Stomach (tissue), 9 donors: ENCODE data around the gene RRAGD. TPM values are rescaled to one million over a fixed set of nuclear protein-coding genes. Genes with fewer than 3 reads are reported as not detected.
"Not testable (repeated sequence)": the region's sequence is repeated elsewhere in the genome, so short reads cannot be mapped to it uniquely, and the experiment has no call there.

Experiments used
- DNase-seq, 2 donors: peaks; one replicate each; pipeline versions ENCODE4 v3.0.0 to v3.0.0-alpha.2; 2013 to 2019
- H3K27ac ChIP-seq, 5 donors: fragments of 200-600 bp in 4 of 5; sonication (generic) in 4 of 5; one replicate each; pipeline ENCODE4 v1.5.1; 2013 to 2019; ENCODE audit warnings: mild to moderate bottlenecking in 1 of 5, moderate library complexity in 1 of 5
- H3K27me3 ChIP-seq, 3 donors: fragments of 200-600 bp; sonication (generic); one replicate each; pipeline ENCODE4 v1.5.1; 2017 to 2019; ENCODE audit warnings: mixed run types in 1 of 3
- H3K36me3 ChIP-seq, 4 donors: fragments of 200-600 bp; sonication (generic); 1 replicate in 3 of 4; 2 replicates in 1 of 4; pipeline ENCODE4 v1.5.1; 2016 to 2019
- H3K4me1 ChIP-seq, 4 donors: fragments of 200-600 bp; sonication (generic); one replicate each; pipeline ENCODE4 v1.5.1; 2016 to 2019
- H3K4me3 ChIP-seq, 4 donors: fragments of 200-600 bp; sonication (generic) in 3 of 4; one replicate each; pipeline ENCODE4 v1.5.1; 2016 to 2019; ENCODE audit warnings: mild to moderate bottlenecking in 1 of 4
- H3K9me3 ChIP-seq, 4 donors: fragments of 200-600 bp; sonication (generic); one replicate each; pipeline ENCODE4 v1.5.1; 2016 to 2019
- CTCF ChIP-seq, 7 experiments: fragments of 450-650 bp in 4 of 7; fragments of 200-600 bp in 3 of 7; sonication (generic) in 3 of 7; IDR thresholded peaks; one replicate each; pipeline ENCODE4 v1.5.1; 2016 to 2019; ENCODE audit warnings: antibody characterized with exemption in 7 of 7, control low read depth in 2 of 7, mild to moderate bottlenecking in 1 of 7
- EP300 ChIP-seq: sonication (generic); formaldehyde crosslinking; IDR thresholded peaks from one replicate; pipeline ENCODE4 v1.6.1; 2017; ENCODE audit warnings: antibody characterized with exemption
- POLR2A ChIP-seq, 4 donors: fragments of 450-650 bp; IDR thresholded peaks; one replicate each; pipeline ENCODE4 v1.6.1; 2016; ENCODE audit warnings: antibody characterized with exemption in 4 of 4, control low read depth in 2 of 4, mild to moderate bottlenecking in 1 of 4, moderate library complexity in 1 of 4
- POLR2AphosphoS5 ChIP-seq, 3 donors: sonication (generic); formaldehyde crosslinking; IDR thresholded peaks; one replicate each; pipeline ENCODE4 v1.6.1; 2016; ENCODE audit warnings: antibody characterized with exemption in 3 of 3
- WGBS, 5 donors: extraction: QIAGEN DNeasy Blood & Tissue Kit in 3 of 5; methylation state at CpG; one replicate each; pipeline versions ENCODE4 v1.1.5 to v1.1.7; 2013 to 2018; 5-methylcytosine and 5-hydroxymethylcytosine counted together
- intact Hi-C: fragments of 100-400 bp; cut with DNase I; formaldehyde crosslinking; loops from one replicate; pipeline ENCODE4 v1.15.1; 2023; ENCODE audit warnings: low total_unique reads
- polyA plus RNA-seq, 3 donors: library from polyadenylated mRNA; stranded (reverse); fragments of 200-250 nt; gene quantifications; one replicate each; pipeline ENCODE4 v1.2.3, GENCODE V29; 2013
- total RNA-seq, 5 donors: library from RNA; depleted of rRNA; stranded (reverse); fragments of >200 nt; gene quantifications; one replicate each; pipeline versions ENCODE4 v1.1.0 to v1.2.3, GENCODE V29; 2014 to 2016
- donor health status: healthy with polysubstance abuse.
- donor health status: Bipolar disorder and iron deficiency.
- donor health status: healthy.

Gene RRAGD
- total and polyA plus RNA-seq, 8 donors, result 1.7 to 45.1 (median 4.4) TPM

GRCh38 chr6:89402776-89403175, 9.3 kb downstream of the RRAGD start:
- Histone ChIP-seq H3K27ac (no peak overlapping the region), H3K27me3 (no peaks in the 10 kb centered on the region), H3K4me3 (no peak overlapping the region), H3K9me3 (no peaks in the 10 kb centered on the region), H3K4me1 (no peaks in the 10 kb centered on the region), H3K36me3 (no peaks in the 10 kb centered on the region)
- 84 to 89% (median 86%) methylated on average over 6 of the region's 6 CpGs for WGBS, 5 donors
- intact Hi-C loops, result no loop called here
- TF ChIP-seq POLR2A (IDR thresholded peaks at IDR 0.05), result no peak
- TF ChIP-seq CTCF (IDR thresholded peaks at IDR 0.05), result no peak
- no peak for TF ChIP-seq POLR2AphosphoS5 (IDR thresholded peaks at IDR 0.05)
- TF ChIP-seq EP300, result no peak
- no peak for DNase-seq

GRCh38 chr6:89400912-89401399, 11.1 kb downstream of the RRAGD start:
- Histone ChIP-seq H3K9me3 (no peaks in the 10 kb centered on the region), H3K4me3 (no peak overlapping the region), H3K27me3 (no peaks in the 10 kb centered on the region), H3K27ac (no peak overlapping the region), H3K36me3 (no peaks in the 10 kb centered on the region), H3K4me1 (no peaks in the 10 kb centered on the region)
- 60 to 74% (median 71%) methylated on average over 6 of the region's 6 CpGs for WGBS, 5 donors
- no peak for DNase-seq
- intact Hi-C loops, result no loop called here
- TF ChIP-seq EP300 (no peak), POLR2AphosphoS5 (IDR thresholded peaks at IDR 0.05) (no peak), POLR2A (IDR thresholded peaks at IDR 0.05) (no peak), CTCF (IDR thresholded peaks at IDR 0.05) (no peak)

- 92 to 97% (median 95%) methylated on average over 3 of the region's 3 CpGs for WGBS, 5 donors
- Histone ChIP-seq H3K27me3 (no peaks in the 10 kb centered on the region), H3K4me1 (no peaks in the 10 kb centered on the region), H3K36me3 (no peaks in the 10 kb centered on the region), H3K27ac (no peak overlapping the region), H3K9me3 (no peaks in the 10 kb centered on the region), H3K4me3 (no peak overlapping the region)
- DNase-seq, result no peak
- TF ChIP-seq CTCF (IDR thresholded peaks at IDR 0.05) (no peak), POLR2A (IDR thresholded peaks at IDR 0.05) (no peak), EP300 (no peak), POLR2AphosphoS5 (IDR thresholded peaks at IDR 0.05) (no peak)
- intact Hi-C loops, result no loop called here
Observed at GRCh38 chr6:89400050-89400449, 12.0 kb downstream of the RRAGD start.

GRCh38 chr6:89398762-89399525, 13.1 kb downstream of the RRAGD start:
- H3K27me3 ChIP-seq, result no peaks in the 10 kb centered on the region
- no peak for TF ChIP-seq POLR2AphosphoS5 (IDR thresholded peaks at IDR 0.05)
- TF ChIP-seq CTCF (IDR thresholded peaks at IDR 0.05), result no peak
- no peak for TF ChIP-seq EP300
- TF ChIP-seq POLR2A (IDR thresholded peaks at IDR 0.05), result no peak

GRCh38 chr6:89397884-89398283, 14.2 kb downstream of the RRAGD start:
- H3K4me1 ChIP-seq, H3K27me3 ChIP-seq, intact Hi-C loops, H3K36me3 ChIP-seq, DNase-seq, H3K27ac ChIP-seq, H3K9me3 ChIP-seq, H3K4me3 ChIP-seq: not testable (repeated sequence)
- 75 to 85% (median 79%) methylated on average over 4 of the region's 4 CpGs for WGBS, 5 donors

More at GRCh38 chr6:89398762-89399525, 13.1 kb downstream of the RRAGD start:
- no peak overlapping the region for H3K27ac ChIP-seq
- no peaks in the 10 kb centered on the region for H3K36me3 ChIP-seq
- no peak overlapping the region for H3K4me3 ChIP-seq
- intact Hi-C loops, result no loop called here
- DNase-seq, result no peak
- no peaks in the 10 kb centered on the region for H3K4me1 ChIP-seq
- peaks cover 0 to under 1% (median 0%) of the 10 kb centered on the region in 4 donors for H3K9me3 ChIP-seq
- WGBS, 5 donors, result 74 to 83% (median 80%) methylated on average over 7 of the region's 7 CpGs
